Esophagus squamous epithelium (tissue), 5 donors: ENCODE data around the gene TMEM120B. TPM values are rescaled to one million over a fixed set of nuclear protein-coding genes. Genes with fewer than 3 reads are reported as not detected.

Experiments used
- DNase-seq: peaks from one replicate; lab custom pipeline; 2025; lab: John Stamatoyannopoulos, UW
- H3K27ac ChIP-seq, 4 donors: fragments of 200-600 bp; sonication (generic); one replicate each; pipeline ENCODE4 v1.5.1; 2016 to 2019; ENCODE audit warnings: mild to moderate bottlenecking in 1 of 4
- H3K27me3 ChIP-seq, 4 donors: fragments of 200-600 bp; sonication (generic); 1 replicate in 3 of 4; 2 replicates in 1 of 4; pipeline versions ENCODE4 v1.5.1 to v1.6.0; 2017 to 2021; ENCODE audit warnings: antibody characterized with exemption in 1 of 4
- H3K36me3 ChIP-seq, 3 donors: fragments of 200-600 bp; sonication (generic); one replicate each; pipeline ENCODE4 v1.5.1; 2016 to 2019
- H3K4me1 ChIP-seq, 3 donors: fragments of 200-600 bp; sonication (generic); one replicate each; pipeline ENCODE4 v1.5.1; 2017 to 2019
- H3K4me3 ChIP-seq, 4 donors: fragments of 200-600 bp; sonication (generic); 1 replicate in 3 of 4; 2 replicates in 1 of 4; pipeline ENCODE4 v1.5.1; 2016 to 2019; ENCODE audit warnings: mild to moderate bottlenecking in 2 of 4, moderate library complexity in 1 of 4
- H3K9me3 ChIP-seq, 3 donors: fragments of 200-600 bp; sonication (generic); one replicate each; pipeline ENCODE4 v1.5.1; 2016 to 2019
- CTCF ChIP-seq, 6 experiments: fragments of 450-650 bp in 4 of 6; fragments of 200-600 bp in 2 of 6; sonication (generic) in 2 of 6; IDR thresholded peaks; one replicate each; pipeline ENCODE4 v1.5.1; 2016 to 2019; ENCODE audit warnings: antibody characterized with exemption in 6 of 6, mild to moderate bottlenecking in 4 of 6, moderate library complexity in 4 of 6
- POLR2A ChIP-seq, 4 donors: fragments of 450-650 bp; IDR thresholded peaks; one replicate each; pipeline ENCODE4 v1.6.1; 2017; ENCODE audit warnings: antibody characterized with exemption in 4 of 4, mild to moderate bottlenecking in 4 of 4, moderate library complexity in 3 of 4
- WGBS, 2 donors: methylation state at CpG; one replicate each; pipeline ENCODE4 v1.1.5; 2018; 5-methylcytosine and 5-hydroxymethylcytosine counted together
- intact Hi-C: fragments of 100-400 bp; cut with DNase I; formaldehyde crosslinking; loops from one replicate; pipeline ENCODE4 v1.15.0; 2022
- total RNA-seq, 4 donors: library from RNA; depleted of rRNA; stranded (reverse); fragments of >200 nt; gene quantifications; one replicate each; pipeline ENCODE4 v1.1.0, GENCODE V29; 2016
- donor health status: DM: yes; HTN: yes; CAD: no.

TMEM120B gene
- total RNA-seq, 4 donors from 2014 or later = 2.7 to 5.2 (median 4.5) TPM

GRCh38 chr12:121826318-121827150 lies 114.0 kb downstream of the TMEM120B start:
- TF ChIP-seq CTCF (IDR thresholded peaks at IDR 0.05) (no peak), POLR2A (IDR thresholded peaks at IDR 0.05) (no peak)
- no peak overlapping the region for H3K4me3 ChIP-seq
- no peaks in the 10 kb centered on the region for H3K4me1 ChIP-seq
- no peak for DNase-seq
- H3K9me3 ChIP-seq = no peaks in the 10 kb centered on the region
- no peak overlapping the region for H3K27ac ChIP-seq
- H3K36me3 ChIP-seq = peaks cover 52 to 100% (median 64%) of the 10 kb centered on the region in 3 donors
- 88 to 89% methylated on average over 17 to 18 of the region's 18 CpGs for WGBS, 2 donors
- H3K27me3 ChIP-seq = no peaks in the 10 kb centered on the region
- intact Hi-C loops = no loop called here

- Histone ChIP-seq H3K27ac (no peak overlapping the region), H3K4me1 (no peaks in the 10 kb centered on the region), H3K4me3 (no peak overlapping the region), H3K36me3 (peaks cover 49 to 100% (median 63%) of the 10 kb centered on the region in 3 donors), H3K9me3 (no peaks in the 10 kb centered on the region), H3K27me3 (no peaks in the 10 kb centered on the region)
- intact Hi-C loops = no loop called here
- WGBS, 2 donors = 91 to 92% methylated on average over 19 to 24 of the region's 48 CpGs
- DNase-seq = no peak
- TF ChIP-seq CTCF (IDR thresholded peaks at IDR 0.05) (no peak), POLR2A (IDR thresholded peaks at IDR 0.05) (no peak)
These were observed 115.0 kb downstream of the TMEM120B start for GRCh38 chr12:121827351-121828099.

- DNase-seq = no peak
- WGBS, 2 donors = 80 to 90% methylated on average over 6 of the region's 8 CpGs
- H3K36me3 ChIP-seq = peaks cover 44 to 98% (median 56%) of the 10 kb centered on the region in 3 donors
- H3K4me3 ChIP-seq = no peak overlapping the region
- intact Hi-C loops = no loop called here
- no peaks in the 10 kb centered on the region for H3K9me3 ChIP-seq
- TF ChIP-seq POLR2A (IDR thresholded peaks at IDR 0.05) (no peak), CTCF (IDR thresholded peaks at IDR 0.05) (no peak)
- no peak overlapping the region for H3K27ac ChIP-seq
- H3K4me1 ChIP-seq = no peaks in the 10 kb centered on the region
- no peaks in the 10 kb centered on the region for H3K27me3 ChIP-seq
These were observed 115.8 kb downstream of the TMEM120B start for GRCh38 chr12:121828306-121828705.

GRCh38 chr12:121828826-121829225 lies 116.3 kb downstream of the TMEM120B start:
- Histone ChIP-seq H3K27ac (no peak overlapping the region), H3K36me3 (peaks cover 39 to 93% (median 52%) of the 10 kb centered on the region in 3 donors), H3K4me1 (no peaks in the 10 kb centered on the region), H3K4me3 (no peak overlapping the region), H3K27me3 (no peaks in the 10 kb centered on the region), H3K9me3 (no peaks in the 10 kb centered on the region)
- 57 to 64% methylated on average over 6 to 9 of the region's 9 CpGs for WGBS, 2 donors
- intact Hi-C loops = no loop called here
- TF ChIP-seq POLR2A (IDR thresholded peaks at IDR 0.05) (no peak), CTCF (IDR thresholded peaks at IDR 0.05) (no peak)
- DNase-seq = no peak
